Measurements from ENCODE around the gene SPATA6.

The SPATA6 gene

GRCh38 chr1:48248356-48248755 is 223.6 kb downstream of the SPATA6 start:
- no peak for DNase-seq

GRCh38 chr1:48246727-48247126 is 225.3 kb downstream of the SPATA6 start:
- no peak for DNase-seq

Measured in NCI-H510A (cell line).